Neural crest cell (in vitro differentiated cells): ENCODE results near the gene UNC13A. TPM values are rescaled to one million over a fixed set of nuclear protein-coding genes. Genes with fewer than 3 reads are reported as not detected.

Experiments used
- DNase-seq: peaks from one replicate; pipeline ENCODE4 v3.0.0; 2021; ENCODE audit warnings: low read depth, mixed read lengths, low spot score
- H3K27ac Mint-ChIP-seq: one replicate; pipeline ENCODE4 v1.8.0; 2021; ENCODE audit warnings: mild to moderate bottlenecking, mixed read lengths; ENCODE audit not compliant: unreplicated experiment
- H3K27me3 Mint-ChIP-seq: 2 replicates; pipeline ENCODE4 v1.8.0; 2021; ENCODE audit warnings: low read depth, mild to moderate bottlenecking, mixed read lengths
- H3K36me3 Mint-ChIP-seq: 2 replicates; pipeline ENCODE4 v1.8.0; 2021; ENCODE audit warnings: low read depth, mild to moderate bottlenecking, mixed read lengths
- H3K4me1 Mint-ChIP-seq: 2 replicates; pipeline ENCODE4 v1.8.0; 2021; ENCODE audit warnings: mixed read lengths
- H3K4me3 Mint-ChIP-seq: one replicate; pipeline ENCODE4 v1.8.0; 2021; ENCODE audit warnings: mild to moderate bottlenecking, mixed read lengths
- H3K9me3 Mint-ChIP-seq: 2 replicates; pipeline ENCODE4 v1.8.0; 2021; ENCODE audit warnings: mixed read lengths
- total RNA-seq: library from RNA; stranded (reverse); gene quantifications from 2 replicates; pipeline ENCODE4 v1.2.1, GENCODE V29; 2021
- TF ChIP-seq, protein P1 (sequence below): fragments of 200-600 bp; sonication (generic); conservative IDR thresholded peaks from 2 replicates; pipeline ENCODE4 v1.5.0; 2021; ENCODE audit warnings: antibody characterized with exemption, mild to moderate bottlenecking

The UNC13A gene
- total RNA-seq, 1 donor from 2014 or later: 6.4 TPM

DNA sequence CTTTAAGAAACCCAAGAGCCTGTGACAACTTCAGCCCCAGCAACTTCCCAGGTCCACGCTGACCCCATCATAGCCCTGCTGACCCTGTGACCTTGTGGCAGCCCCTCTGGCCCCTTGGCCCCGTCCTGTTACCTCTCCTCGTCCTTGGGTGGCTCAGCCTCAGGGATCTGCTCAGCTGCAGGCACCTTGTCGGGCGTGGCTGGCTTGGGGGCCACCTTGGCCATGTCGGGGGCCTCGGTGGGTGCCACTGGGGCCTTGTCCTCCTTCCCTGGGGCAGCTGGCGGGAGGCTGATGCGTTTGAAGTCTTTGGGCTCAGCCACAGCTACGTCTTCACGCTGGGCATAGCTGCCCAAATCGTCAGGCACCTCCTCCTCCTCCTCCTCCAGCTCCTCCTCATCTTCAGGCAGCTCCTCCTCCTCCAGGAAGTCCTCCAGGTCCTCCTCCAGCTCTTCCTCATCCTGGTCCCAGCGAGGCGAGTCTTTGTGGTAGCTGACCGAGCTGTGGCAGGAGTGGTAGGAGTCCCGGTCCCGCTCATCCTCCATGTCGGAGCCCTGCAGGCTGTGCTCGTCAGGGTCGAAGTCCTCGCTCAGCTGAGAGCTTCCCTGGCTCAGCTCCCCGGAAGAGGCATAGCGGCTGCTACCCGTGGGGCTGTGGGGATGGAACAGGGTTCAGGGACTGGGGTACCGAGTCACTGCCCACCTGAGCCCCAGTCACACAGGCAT lies 32.2 kb downstream of the UNC13A start:
- peaks cover 2% of the 10 kb centered on the region for H3K27me3 Mint-ChIP-seq
- peaks cover 3% of the 10 kb centered on the region for H3K36me3 Mint-ChIP-seq
- no peak for DNase-seq
- no peaks in the 10 kb centered on the region for H3K4me1 Mint-ChIP-seq
- peaks cover 3% of the 10 kb centered on the region for H3K9me3 Mint-ChIP-seq
- TF ChIP-seq, protein P1, sequence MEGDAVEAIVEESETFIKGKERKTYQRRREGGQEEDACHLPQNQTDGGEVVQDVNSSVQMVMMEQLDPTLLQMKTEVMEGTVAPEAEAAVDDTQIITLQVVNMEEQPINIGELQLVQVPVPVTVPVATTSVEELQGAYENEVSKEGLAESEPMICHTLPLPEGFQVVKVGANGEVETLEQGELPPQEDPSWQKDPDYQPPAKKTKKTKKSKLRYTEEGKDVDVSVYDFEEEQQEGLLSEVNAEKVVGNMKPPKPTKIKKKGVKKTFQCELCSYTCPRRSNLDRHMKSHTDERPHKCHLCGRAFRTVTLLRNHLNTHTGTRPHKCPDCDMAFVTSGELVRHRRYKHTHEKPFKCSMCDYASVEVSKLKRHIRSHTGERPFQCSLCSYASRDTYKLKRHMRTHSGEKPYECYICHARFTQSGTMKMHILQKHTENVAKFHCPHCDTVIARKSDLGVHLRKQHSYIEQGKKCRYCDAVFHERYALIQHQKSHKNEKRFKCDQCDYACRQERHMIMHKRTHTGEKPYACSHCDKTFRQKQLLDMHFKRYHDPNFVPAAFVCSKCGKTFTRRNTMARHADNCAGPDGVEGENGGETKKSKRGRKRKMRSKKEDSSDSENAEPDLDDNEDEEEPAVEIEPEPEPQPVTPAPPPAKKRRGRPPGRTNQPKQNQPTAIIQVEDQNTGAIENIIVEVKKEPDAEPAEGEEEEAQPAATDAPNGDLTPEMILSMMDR: no peak
- H3K4me3 Mint-ChIP-seq: no peak overlapping the region
- H3K27ac Mint-ChIP-seq: no peak overlapping the region

GRCh38 chr19:17654993-17655392 lies 33.2 kb downstream of the UNC13A start:
- DNase-seq: no peak
- peaks cover 2% of the 10 kb centered on the region for H3K27me3 Mint-ChIP-seq
- H3K27ac Mint-ChIP-seq: no peak overlapping the region
- no peak overlapping the region for H3K4me3 Mint-ChIP-seq
- no peaks in the 10 kb centered on the region for H3K4me1 Mint-ChIP-seq
- peaks cover 3% of the 10 kb centered on the region for H3K36me3 Mint-ChIP-seq
- TF ChIP-seq, protein P1: no peak
- peaks cover 3% of the 10 kb centered on the region for H3K9me3 Mint-ChIP-seq

DNA sequence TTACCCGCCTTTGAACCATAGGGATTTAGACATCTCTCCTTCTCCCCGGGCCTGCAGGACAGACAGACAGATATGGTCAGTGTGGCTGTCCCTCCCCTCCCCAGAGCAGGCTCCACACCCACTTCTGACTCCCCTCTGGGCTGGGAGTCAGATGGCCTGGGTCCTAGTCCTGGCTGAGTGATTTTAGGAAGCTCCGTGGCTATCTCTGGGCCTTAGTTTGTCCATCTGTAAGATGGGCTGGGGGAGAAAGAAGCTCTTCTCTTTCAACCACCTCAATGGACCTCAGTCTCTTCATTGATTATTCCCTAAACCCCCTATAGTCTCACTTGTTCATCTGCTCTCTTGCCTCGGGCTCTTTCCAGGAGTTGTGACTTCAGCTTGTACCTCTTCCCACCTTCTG lies 35.5 kb downstream of the UNC13A start:
- Mint-ChIP-seq H3K27me3 (no peaks in the 10 kb centered on the region), H3K4me1 (no peaks in the 10 kb centered on the region), H3K27ac (no peak overlapping the region), H3K4me3 (no peak overlapping the region), H3K36me3 (peaks cover 3% of the 10 kb centered on the region), H3K9me3 (peaks cover 3% of the 10 kb centered on the region)
- TF ChIP-seq, protein P1: no peak
- DNase-seq: no peak

DNA sequence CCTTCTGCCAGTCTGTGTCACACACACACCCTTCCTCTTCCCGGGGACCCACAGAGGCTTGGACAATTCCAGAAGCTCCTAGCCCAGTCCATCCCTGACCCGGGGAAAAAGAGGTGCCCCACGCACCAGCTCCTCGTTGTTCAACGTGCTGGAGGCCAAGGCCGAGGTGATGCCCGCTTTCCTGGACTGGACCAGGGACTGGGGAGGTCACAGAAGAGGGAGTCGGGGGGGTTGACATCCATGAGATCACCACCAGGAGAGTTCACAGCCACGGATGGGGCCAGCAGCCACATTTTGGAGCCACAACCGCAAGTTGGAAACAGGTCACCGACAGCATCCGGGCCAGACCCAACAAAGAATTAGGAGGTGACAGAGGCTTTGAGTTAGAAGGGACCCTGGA lies 39.4 kb downstream of the UNC13A start:
- no peak for DNase-seq
- Mint-ChIP-seq H3K4me3 (no peak overlapping the region), H3K27me3 (no peaks in the 10 kb centered on the region), H3K9me3 (no peaks in the 10 kb centered on the region), H3K27ac (no peak overlapping the region), H3K4me1 (no peaks in the 10 kb centered on the region), H3K36me3 (no peaks in the 10 kb centered on the region)
- TF ChIP-seq, protein P1: no peak

- Mint-ChIP-seq H3K4me1 (no peaks in the 10 kb centered on the region), H3K4me3 (no peak overlapping the region), H3K27me3 (no peaks in the 10 kb centered on the region), H3K27ac (no peak overlapping the region), H3K9me3 (no peaks in the 10 kb centered on the region), H3K36me3 (no peaks in the 10 kb centered on the region)
- no peak for DNase-seq
- TF ChIP-seq, protein P1: no peak
These were observed 40.0 kb downstream of the UNC13A start for GRCh38 chr19:17648097-17648660.
